Gastroesophageal sphincter (tissue), 4 donors: ENCODE results near the gene NAA11. TPM values are rescaled to one million over a fixed set of nuclear protein-coding genes. Genes with fewer than 3 reads are reported as not detected.
A peak's percentile ranks its signal among the peaks of the same experiment; 100 is the strongest.

ENCODE experiments used
- ATAC-seq: fragments of 150-250 bp; one replicate; pipeline ENCODE4 v1.9.1; 2016; ENCODE audit warnings: mild to moderate bottlenecking, moderate library complexity
- H3K27ac ChIP-seq, 4 donors: fragments of 200-600 bp; sonication (generic) in 3 of 4; 1 replicate in 3 of 4; 2 replicates in 1 of 4; pipeline ENCODE4 v1.5.1; 2016 to 2019
- H3K27me3 ChIP-seq: fragments of 200-600 bp; sonication (generic); one replicate; pipeline ENCODE4 v1.5.1; 2019
- H3K36me3 ChIP-seq, 2 donors: fragments of 200-600 bp; sonication (generic); one replicate each; pipeline ENCODE4 v1.5.1; 2019; ENCODE audit warnings: control low read depth in 1 of 2
- H3K4me1 ChIP-seq, 3 donors: fragments of 200-600 bp; sonication (generic); 1 replicate in 2 of 3; 2 replicates in 1 of 3; pipeline ENCODE4 v1.5.1; 2016 to 2019; ENCODE audit warnings: control low read depth in 2 of 3
- H3K4me3 ChIP-seq, 2 donors: fragments of 200-600 bp; sonication (generic); one replicate each; pipeline ENCODE4 v1.5.1; 2019; ENCODE audit warnings: mild to moderate bottlenecking in 1 of 2, moderate library complexity in 1 of 2
- H3K9me3 ChIP-seq, 3 donors: fragments of 200-600 bp; sonication (generic); one replicate each; pipeline ENCODE4 v1.5.1; 2017 to 2019; ENCODE audit warnings: control low read depth in 2 of 3
- CTCF ChIP-seq, 4 experiments: fragments of 200-600 bp in 2 of 4; fragments of 450-650 bp in 2 of 4; sonication (generic) in 1 of 4; IDR thresholded peaks; one replicate each; pipeline ENCODE4 v1.5.1; 2017 to 2019; ENCODE audit warnings: antibody characterized with exemption in 4 of 4, mild to moderate bottlenecking in 2 of 4, moderate library complexity in 2 of 4
- EP300 ChIP-seq: sonication (generic); formaldehyde crosslinking; IDR thresholded peaks from one replicate; pipeline ENCODE4 v1.6.1; 2017; ENCODE audit warnings: antibody characterized with exemption, mild to moderate bottlenecking
- POLR2A ChIP-seq, 2 donors: fragments of 450-650 bp; IDR thresholded peaks; one replicate each; pipeline ENCODE4 v1.6.1; 2017; ENCODE audit warnings: antibody characterized with exemption in 2 of 2, mild to moderate bottlenecking in 2 of 2, moderate library complexity in 1 of 2
- POLR2AphosphoS5 ChIP-seq: sonication (generic); formaldehyde crosslinking; IDR thresholded peaks from one replicate; pipeline ENCODE4 v1.6.1; 2017; ENCODE audit warnings: antibody characterized with exemption
- WGBS, 2 donors: methylation state at CpG; one replicate each; pipeline ENCODE4 v1.1.5; 2018; ENCODE audit warnings: low coverage in 1 of 2; 5-methylcytosine and 5-hydroxymethylcytosine counted together
- total RNA-seq, 4 donors: library from RNA; depleted of rRNA; stranded (reverse); fragments of >200 nt; gene quantifications; one replicate each; pipeline ENCODE4 v1.1.0, GENCODE V29; 2016

Gene NAA11
- total RNA-seq, 4 donors from 2014 or later: not detected

- 52 to 74% methylated on average over 2 of the region's 2 CpGs for WGBS, 2 donors
- ATAC-seq: peak; percentile 39
- Histone ChIP-seq H3K4me1 (peaks cover 0 to 36% (median 2%) of the 10 kb centered on the region in 3 donors), H3K36me3 (no peaks in the 10 kb centered on the region), H3K9me3 (no peaks in the 10 kb centered on the region), H3K4me3 (no peak overlapping the region), H3K27ac (no peak overlapping the region), H3K27me3 (no peaks in the 10 kb centered on the region)
- no peak for TF ChIP-seq CTCF (IDR thresholded peaks at IDR 0.05)
- no peak for TF ChIP-seq EP300
- TF ChIP-seq POLR2A (IDR thresholded peaks at IDR 0.05): no peak
- TF ChIP-seq POLR2AphosphoS5: no peak
These were observed 31.8 kb downstream of the NAA11 start for GRCh38 chr4:79294064-79294463.

DNA sequence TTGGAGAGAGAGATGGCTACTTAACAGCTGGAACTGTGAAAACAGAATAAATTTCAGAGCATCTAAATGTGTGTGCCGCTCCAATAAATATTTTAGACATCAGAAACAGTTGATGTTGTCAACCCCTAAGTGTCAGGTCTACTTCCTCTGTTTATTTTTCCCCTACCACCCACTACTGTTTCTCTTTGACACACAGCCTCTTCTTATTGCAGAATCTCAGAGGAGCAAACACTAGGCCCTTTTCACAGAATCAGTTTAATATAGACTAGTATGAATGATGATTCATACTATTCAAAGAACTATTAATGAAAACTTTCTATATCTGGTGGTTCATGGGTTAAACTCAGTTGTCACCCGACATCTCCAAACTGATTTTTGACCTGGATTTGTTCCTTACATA is 33.9 kb downstream of the NAA11 start:
- Histone ChIP-seq H3K4me3 (no peak overlapping the region), H3K4me1 (peaks cover 0 to 50% (median 5%) of the 10 kb centered on the region in 3 donors), H3K27ac (no peak overlapping the region), H3K36me3 (no peaks in the 10 kb centered on the region), H3K27me3 (no peaks in the 10 kb centered on the region), H3K9me3 (no peaks in the 10 kb centered on the region)
- no peak for ATAC-seq
- TF ChIP-seq POLR2A (IDR thresholded peaks at IDR 0.05) (no peak), CTCF (IDR thresholded peaks at IDR 0.05) (no peak), EP300 (no peak)
- 49 to 66% methylated on average over 2 of the region's 2 CpGs for WGBS, 2 donors

DNA sequence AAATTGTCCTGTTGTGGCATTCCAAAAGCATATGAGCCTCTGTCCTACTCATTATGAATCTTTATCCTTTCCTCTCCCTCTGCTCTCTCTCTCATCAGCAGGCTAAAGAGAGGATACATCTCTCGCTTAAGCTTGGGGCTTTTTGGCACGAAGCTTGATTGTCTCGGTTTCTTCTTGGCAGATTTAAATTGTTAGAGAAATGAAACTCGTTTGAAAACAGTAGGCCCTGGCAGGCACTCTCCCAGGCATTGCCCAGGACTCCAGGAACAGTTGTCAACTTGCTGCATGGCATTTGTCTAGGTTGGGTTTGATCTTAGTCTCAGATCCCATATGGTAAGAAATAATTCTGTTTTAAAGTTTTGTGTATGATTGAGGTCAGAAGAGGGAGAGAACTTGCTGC is 35.5 kb downstream of the NAA11 start:
- WGBS, 2 donors: 42 to 65% methylated on average over 4 of the region's 4 CpGs
- Histone ChIP-seq H3K27ac (peak overlapping the region; percentile 39 to 55 (median 44)), H3K9me3 (no peaks in the 10 kb centered on the region), H3K36me3 (no peaks in the 10 kb centered on the region), H3K4me3 (no peak overlapping the region), H3K4me1 (peaks cover 0 to 50% (median 11%) of the 10 kb centered on the region in 3 donors), H3K27me3 (no peaks in the 10 kb centered on the region)
- ATAC-seq: no peak
- TF ChIP-seq POLR2A (IDR thresholded peaks at IDR 0.05) (no peak), CTCF (IDR thresholded peaks at IDR 0.05) (no peak)

DNA sequence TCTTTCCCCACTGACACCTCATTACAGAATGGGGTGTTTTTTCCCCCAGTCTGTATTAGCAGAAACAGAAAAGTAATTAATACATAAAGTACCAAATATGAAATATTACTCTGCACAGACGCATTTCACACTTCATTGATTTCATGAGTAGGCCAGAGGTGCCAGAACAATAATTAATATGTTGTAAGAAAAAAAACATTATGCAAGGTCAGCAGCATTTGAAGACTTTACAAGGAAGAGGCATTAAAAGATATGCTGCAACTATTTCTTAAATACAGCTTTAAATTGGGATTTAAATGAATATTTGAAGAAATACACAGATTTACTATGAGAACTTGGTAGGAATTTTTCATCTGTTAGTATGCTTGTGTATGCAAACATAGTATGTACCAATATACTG is 37.7 kb downstream of the NAA11 start:
- no peak for TF ChIP-seq CTCF (IDR thresholded peaks at IDR 0.05)
- TF ChIP-seq EP300: no peak
- no peak for TF ChIP-seq POLR2AphosphoS5
- TF ChIP-seq POLR2A (IDR thresholded peaks at IDR 0.05): no peak
- H3K9me3 ChIP-seq: no peaks in the 10 kb centered on the region
- H3K27ac ChIP-seq: peak overlapping the region in 2 of 4 donors; percentile 34 to 42
- H3K36me3 ChIP-seq: no peaks in the 10 kb centered on the region
- no peak overlapping the region for H3K4me3 ChIP-seq
- 75 to 85% methylated on average over 1 of the region's 1 CpG for WGBS, 2 donors
- peaks cover 0 to 47% (median 8%) of the 10 kb centered on the region in 3 donors for H3K4me1 ChIP-seq
- ATAC-seq: no peak
- no peaks in the 10 kb centered on the region for H3K27me3 ChIP-seq

GRCh38 chr4:79287718-79288117 is 38.1 kb downstream of the NAA11 start:
- Histone ChIP-seq H3K4me1 (peaks cover 0 to 47% (median 8%) of the 10 kb centered on the region in 3 donors), H3K36me3 (no peaks in the 10 kb centered on the region), H3K9me3 (no peaks in the 10 kb centered on the region), H3K27ac (peak overlapping the region in 3 of 4 donors; percentile 7 to 42 (median 34)), H3K4me3 (no peak overlapping the region), H3K27me3 (no peaks in the 10 kb centered on the region)
- ATAC-seq: no peak
- no peak for TF ChIP-seq EP300
- TF ChIP-seq POLR2AphosphoS5: no peak
- no peak for TF ChIP-seq POLR2A (IDR thresholded peaks at IDR 0.05)
- TF ChIP-seq CTCF (IDR thresholded peaks at IDR 0.05): no peak
